Measurements from ENCODE around the gene MCM3. TPM values are rescaled to one million over a fixed set of nuclear protein-coding genes. Genes with fewer than 3 reads are reported as not detected.

MCM3 gene
- total RNA-seq, 1 experiment from 2014 or later = 113 TPM

DNA sequence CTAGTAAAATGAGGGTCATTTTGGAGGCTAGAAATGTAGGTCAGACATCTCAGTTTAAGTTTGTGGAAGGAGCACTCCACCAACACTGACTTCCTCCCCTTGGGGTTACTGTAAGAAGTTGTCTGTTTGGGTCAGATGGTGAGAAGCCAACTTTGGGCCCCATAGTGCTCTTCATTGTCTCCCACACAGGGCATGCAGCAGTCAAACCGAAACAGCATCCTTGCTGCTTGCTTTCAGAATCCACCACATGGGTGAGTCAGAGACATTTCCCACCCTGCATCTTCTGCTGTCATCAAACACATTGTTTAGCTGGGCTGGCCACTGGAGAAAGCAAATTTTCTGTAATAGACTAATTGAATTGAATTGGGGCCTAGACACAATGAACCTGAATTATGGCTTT lies 57.0 kb downstream of the MCM3 start:
- no peak for DNase-seq (ENCODE audit: low read depth, low spot score)
- in situ Hi-C loops (cut with HindIII; ENCODE audit: low pct_unique_long_range_greater_than_20kb, low sequenced_read_pairs) = no loop called here

DNA sequence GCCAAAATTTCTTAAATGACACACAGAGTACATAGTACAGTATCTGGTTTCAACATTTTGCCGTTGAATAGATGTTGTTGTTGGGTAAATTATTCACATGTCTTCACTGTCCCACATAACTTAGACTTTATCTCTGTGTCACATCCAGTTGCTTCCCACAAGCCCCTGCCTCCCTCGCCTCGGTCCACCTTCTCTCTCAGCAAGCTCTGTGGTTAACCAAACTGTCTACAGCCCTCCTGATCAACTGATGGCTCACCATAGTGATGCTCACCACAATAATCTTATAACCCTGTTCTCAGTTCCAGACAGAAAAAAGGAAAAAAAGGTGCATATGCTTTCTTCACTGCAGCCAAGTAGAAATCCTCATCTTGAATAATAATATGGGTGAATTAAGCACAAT lies 63.2 kb downstream of the MCM3 start:
- no peak for DNase-seq (ENCODE audit: low read depth, low spot score)
- in situ Hi-C loops (cut with HindIII; ENCODE audit: low pct_unique_long_range_greater_than_20kb, low sequenced_read_pairs) = no loop called here

- in situ Hi-C loops (cut with HindIII; ENCODE audit: low pct_unique_long_range_greater_than_20kb, low sequenced_read_pairs) = no loop called here
- DNase-seq (ENCODE audit: low read depth, low spot score) = no peak
Measured at GRCh38 chr6:52217761-52218160, 66.8 kb downstream of the MCM3 start.

DNA sequence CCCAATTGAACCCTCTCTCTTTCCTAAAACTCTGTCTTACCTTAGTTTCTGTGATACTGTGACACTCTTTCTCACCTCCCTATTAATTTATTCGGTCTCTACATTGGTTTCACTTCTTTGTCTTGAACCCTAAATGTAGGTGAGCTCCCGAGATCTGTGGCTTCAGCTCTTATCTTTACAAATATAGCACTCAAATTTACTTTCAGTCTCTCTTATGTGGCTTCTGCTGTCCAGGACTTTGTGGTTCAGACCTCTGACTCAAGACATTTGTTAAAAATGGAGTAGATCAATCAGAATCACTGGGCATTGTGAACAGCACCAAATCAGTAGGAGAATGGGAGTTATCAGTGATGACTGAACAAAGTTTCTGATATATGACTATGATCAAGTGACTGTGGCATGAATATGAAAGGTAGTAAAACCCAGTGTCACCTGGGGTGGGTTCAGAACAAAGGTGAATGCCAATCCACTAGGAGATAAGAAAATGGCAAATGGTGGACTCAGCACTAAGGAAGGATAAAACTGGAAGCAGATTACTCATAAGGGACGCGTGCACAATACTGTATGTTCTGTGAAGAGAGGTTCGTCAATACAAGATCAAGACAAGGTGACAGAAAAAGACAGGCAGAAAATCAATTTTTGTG lies 67.5 kb downstream of the MCM3 start:
- DNase-seq (ENCODE audit: low read depth, low spot score) = no peak
- in situ Hi-C loops (cut with HindIII; ENCODE audit: low pct_unique_long_range_greater_than_20kb, low sequenced_read_pairs) = no loop called here

DNA sequence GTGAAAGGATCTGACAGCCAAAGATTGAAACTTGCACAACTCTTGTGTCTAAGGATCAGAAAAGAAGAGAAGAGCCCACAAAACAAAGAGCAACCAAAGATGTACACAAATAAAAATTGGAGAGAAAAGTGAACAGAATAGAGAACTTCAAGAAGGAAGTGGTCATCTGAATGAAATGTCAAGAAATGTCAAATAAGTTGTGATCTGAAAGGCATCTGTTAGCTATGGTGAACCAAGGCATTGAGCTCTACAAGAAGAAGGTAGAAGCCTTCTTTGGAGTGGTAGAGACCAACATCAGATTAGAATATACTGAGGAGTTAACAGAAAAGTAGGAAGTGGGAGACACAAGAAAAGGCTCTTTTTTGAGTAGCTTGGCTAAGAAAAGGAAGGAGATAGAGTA lies 68.8 kb downstream of the MCM3 start:
- in situ Hi-C loops (cut with HindIII; ENCODE audit: low pct_unique_long_range_greater_than_20kb, low sequenced_read_pairs) = no loop called here
- no peak for DNase-seq (ENCODE audit: low read depth, low spot score)

Other genes with a start within 250 kb of the MCM3 start
- gene PKHD1, start 197.1 kb downstream of the MCM3 start, total RNA-seq (2014; rRNA removed; shearing (Covaris generic)) = 0.03 and 0.11 TPM in 2 replicates
- gene IL17A, start 98.4 kb downstream of the MCM3 start, total RNA-seq (2014; rRNA removed; shearing (Covaris generic)) = not detected in 2 replicates
- not detected in 2 replicates for gene IL17F, start 40.2 kb downstream of the MCM3 start, total RNA-seq (2014; rRNA removed; shearing (Covaris generic))
- 25.7 and 25.8 TPM in 2 replicates for gene PAQR8, start 77.4 kb upstream of the MCM3 start, total RNA-seq (2014; rRNA removed; shearing (Covaris generic))
- gene EFHC1, start 135.6 kb upstream of the MCM3 start, total RNA-seq (2014; rRNA removed; shearing (Covaris generic)) = 14.1 and 23.7 TPM in 2 replicates